NT2/D1 (cell line): ENCODE data around the gene MAST4.

ENCODE experiments used
- SUZ12 ChIP-seq: IDR thresholded peaks from 2 replicates; pipeline ENCODE4 v1.6.1; 2011; ENCODE audit not compliant: insufficient read length, insufficient read depth; ENCODE audit errors: extremely low read depth
- YY1 ChIP-seq: IDR thresholded peaks from 2 replicates; pipeline ENCODE4 v1.6.1; 2011; ENCODE audit not compliant: insufficient read length, insufficient read depth
- ZNF274 ChIP-seq: IDR thresholded peaks from 2 replicates; pipeline ENCODE4 v1.6.1; 2011; ENCODE audit warnings: mild to moderate bottlenecking, low read depth, low read length

GRCh38 chr5:66634601-66635000 lies 38.4 kb downstream of the MAST4 start:
- no peak for TF ChIP-seq ZNF274
- no peak for TF ChIP-seq YY1
- no peak for TF ChIP-seq SUZ12
